Measurements from ENCODE around the gene GOLGA6B.
"Not testable (repeated sequence)": the region's sequence is repeated elsewhere in the genome, so short reads cannot be mapped to it uniquely, and the experiment has no call there.

GOLGA6B gene

DNA sequence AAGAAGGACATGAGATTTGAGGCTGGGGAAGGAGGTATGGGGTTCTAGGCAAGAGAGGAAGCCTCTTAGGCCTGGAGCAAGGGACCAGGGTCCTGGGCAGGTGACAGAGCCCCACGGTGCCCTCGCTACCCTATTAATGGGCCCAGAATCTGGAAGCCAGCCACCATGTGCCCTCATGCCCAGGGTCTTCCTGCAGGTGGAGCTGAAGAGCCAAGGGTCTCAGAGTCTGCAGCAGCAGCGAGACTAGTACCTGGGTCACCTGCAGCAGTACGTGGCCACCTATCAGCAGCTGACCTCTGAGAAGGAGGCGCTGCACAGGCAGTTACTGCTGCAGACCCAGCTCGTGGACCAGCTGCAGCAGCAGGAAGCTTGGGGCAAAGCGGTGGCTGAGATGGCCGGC lies 9.4 kb downstream of the GOLGA6B start:
- not testable (repeated sequence) for DNase-seq (ENCODE audit: low read depth)

GRCh38 chr15:72665706-72666105 lies 11.2 kb downstream of the GOLGA6B start:
- DNase-seq (ENCODE audit: low read depth) = not testable (repeated sequence)

- DNase-seq (ENCODE audit: low read depth) = not testable (repeated sequence)
Observed at GRCh38 chr15:72669803-72670202, 15.3 kb downstream of the GOLGA6B start.

DNA sequence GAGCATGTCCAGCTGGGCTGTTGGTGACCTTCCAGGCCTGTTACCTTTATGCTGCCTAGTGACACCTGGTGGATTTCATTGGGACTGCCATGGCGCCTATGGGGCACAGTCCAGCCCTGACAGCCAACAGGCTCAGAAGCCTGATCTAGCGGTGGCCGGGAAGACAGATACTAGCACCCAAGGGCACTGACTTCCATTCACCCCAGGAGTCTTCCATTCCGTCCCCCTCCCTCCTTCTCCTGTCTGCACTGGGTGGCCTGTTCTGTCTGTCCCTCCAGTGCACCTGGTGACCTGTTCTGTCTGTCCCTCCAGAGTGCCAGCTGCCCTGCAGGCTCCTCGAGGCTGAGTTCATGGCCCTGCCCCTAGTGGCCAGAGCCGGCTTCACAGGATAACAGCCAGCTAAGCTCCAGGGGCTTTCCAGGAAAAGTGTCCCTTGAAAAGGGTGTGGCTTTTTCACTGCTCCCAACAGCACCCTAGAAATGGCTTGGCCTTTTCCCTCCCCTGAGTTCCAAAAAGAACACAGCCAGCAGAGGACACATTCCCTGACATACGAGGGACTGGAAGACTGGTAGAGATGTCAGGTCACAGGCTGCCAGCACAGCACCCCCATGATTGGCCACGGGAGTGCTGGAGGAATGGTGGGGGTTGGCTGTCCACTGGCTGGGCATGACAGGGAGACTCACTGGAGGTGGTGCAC lies 16.3 kb downstream of the GOLGA6B start:
- peak; percentile 6 for DNase-seq (ENCODE audit: low read depth)

DNA sequence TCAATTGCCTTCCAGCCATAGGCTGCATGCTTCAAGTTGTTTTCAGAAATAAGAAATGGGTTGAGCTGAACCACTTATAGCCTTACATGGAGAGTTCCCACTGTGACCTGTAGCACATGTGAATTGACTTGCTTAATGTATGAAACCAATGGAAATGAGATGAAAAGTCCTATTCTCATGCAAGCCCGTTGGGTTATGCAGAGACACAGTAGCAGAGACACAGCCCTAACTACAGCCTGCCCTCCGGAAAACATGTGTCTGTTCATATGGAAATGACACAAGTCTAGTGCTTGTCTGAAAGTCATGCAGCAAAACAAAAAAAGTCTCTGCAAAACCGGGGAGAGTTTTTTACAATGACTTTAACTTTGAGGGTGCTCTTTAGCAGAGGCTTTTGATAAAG lies 17.0 kb downstream of the GOLGA6B start:
- DNase-seq (ENCODE audit: low read depth) = no peak

GRCh38 chr15:72676838-72677237 lies 22.3 kb downstream of the GOLGA6B start:
- DNase-seq (ENCODE audit: low read depth) = no peak

DNA sequence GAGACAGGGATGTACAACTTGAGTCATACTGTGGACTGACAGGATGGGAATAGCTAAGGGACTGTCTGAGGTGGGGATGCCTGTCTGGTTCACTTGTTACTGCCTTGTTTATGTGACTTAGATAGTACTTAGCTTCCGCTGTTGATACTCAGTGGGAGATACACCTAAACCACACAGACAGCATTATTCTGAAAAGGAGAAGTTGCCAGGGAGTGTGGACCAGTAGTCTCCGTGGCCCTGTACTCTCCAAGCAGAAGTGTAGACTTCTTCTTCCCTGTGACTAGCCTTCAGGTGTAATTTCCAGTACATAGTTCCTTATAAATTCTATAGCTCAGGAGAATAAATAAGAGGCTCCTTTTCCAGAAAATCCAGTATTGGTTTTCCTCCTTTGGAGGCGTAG lies 26.4 kb downstream of the GOLGA6B start:
- DNase-seq (ENCODE audit: low read depth) = no peak

GRCh38 chr15:72682772-72683171 lies 28.3 kb downstream of the GOLGA6B start:
- no peak for DNase-seq (ENCODE audit: low read depth)

DNA sequence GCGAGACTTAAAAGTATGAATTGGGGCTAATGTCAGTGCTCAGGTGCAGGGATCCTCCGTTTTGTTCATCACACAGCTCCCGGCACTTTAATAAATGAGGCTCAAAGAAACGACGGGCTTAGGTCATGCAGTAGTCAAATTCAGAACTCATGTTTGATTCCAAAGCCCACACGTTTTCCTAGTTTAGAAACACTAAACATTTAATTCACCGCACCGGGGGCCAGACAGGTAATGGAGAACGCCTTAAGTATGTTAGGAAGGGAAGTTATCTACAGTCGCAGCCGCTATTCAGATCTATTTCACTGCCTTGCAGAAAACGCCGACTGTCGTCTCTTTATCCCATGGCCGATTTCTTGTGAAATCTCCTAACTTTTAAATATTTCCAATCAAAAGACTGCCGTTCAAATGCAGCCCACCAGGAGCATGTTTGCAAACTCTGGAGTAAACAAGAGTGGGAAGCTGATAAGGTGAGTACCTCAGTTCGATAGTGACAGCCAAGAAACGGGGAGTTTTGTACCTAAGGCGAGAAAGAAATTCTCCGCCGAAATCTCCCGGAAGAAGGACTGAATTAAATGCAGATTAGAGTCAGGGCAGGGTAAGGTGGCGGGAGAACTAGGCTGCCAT lies 30.9 kb downstream of the GOLGA6B start:
- DNase-seq (ENCODE audit: low read depth) = no peak

DNA sequence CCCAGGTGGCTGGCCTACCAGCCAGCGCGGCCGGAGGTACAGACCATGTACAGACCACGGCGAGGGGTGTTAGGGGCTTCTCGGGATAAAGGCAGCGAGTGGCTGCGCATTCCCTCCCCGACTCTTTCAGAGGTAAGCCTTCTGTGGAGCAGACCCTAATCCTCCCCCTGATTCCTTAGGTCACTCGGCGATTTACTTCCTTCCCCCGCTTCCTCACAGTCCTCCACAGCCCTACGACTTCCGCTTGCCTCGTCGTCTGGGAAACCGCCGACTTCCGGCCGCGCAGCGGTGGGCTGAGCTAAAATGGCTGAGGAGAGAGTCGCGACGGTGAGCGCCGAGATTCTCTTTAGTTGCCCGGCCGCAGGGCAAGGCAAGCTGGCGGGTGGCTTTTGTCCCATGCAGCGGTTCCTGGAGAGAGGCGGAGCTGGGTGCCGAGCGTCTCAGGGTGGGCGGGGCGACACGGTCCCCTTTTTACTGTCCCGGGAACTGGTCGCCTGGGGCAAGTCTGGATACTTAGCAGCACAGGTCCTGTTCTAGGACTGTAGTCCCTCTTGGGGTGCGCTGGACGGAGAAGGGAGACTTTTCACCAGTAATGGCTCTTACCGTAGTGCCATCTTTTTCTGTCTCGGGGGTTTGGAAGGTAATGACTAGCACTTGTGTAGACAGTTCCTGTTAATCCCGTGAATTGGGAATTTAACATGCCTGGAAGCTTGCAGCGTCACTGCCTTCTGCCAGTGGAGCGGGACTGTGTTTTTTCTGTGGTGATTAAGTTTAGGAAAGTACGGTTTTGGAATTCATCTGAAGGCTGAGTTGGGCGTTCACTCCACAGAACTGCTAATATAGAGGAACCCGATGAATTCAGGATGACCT lies 31.7 kb downstream of the GOLGA6B start, which contains the start of the genes BBS4 and HIGD2B:
TSS of gene BBS4 (plus strand) at position 283 of the 870 bp plus-strand sequence. CDS start at position 304, 21 bp downstream.
TSS of gene HIGD2B (minus strand) at position 258 of the 870 bp plus-strand sequence. CDS start 9,808 bp downstream, outside the sequence.
- DNase-seq (ENCODE audit: low read depth) = no peak

DNA sequence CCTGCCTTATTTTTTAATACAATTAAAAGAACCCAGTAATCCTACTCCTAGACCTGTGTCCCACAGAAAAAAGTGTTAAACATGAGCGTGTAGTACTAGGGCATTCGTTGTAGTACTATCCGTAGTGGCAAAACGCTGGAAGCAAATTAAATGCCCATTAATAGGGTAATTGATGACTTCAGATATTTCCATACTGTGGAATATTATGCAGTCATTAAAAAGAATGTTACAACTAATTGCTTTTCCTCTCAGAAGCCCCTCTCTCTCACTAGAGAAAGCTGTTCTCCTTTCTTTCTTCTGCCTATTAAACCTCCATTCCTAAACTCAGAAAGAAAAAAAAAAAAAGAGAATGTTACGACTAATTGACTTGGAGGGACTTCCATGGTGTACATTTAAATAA lies 34.2 kb downstream of the GOLGA6B start:
- no peak for DNase-seq (ENCODE audit: low read depth)

DNA sequence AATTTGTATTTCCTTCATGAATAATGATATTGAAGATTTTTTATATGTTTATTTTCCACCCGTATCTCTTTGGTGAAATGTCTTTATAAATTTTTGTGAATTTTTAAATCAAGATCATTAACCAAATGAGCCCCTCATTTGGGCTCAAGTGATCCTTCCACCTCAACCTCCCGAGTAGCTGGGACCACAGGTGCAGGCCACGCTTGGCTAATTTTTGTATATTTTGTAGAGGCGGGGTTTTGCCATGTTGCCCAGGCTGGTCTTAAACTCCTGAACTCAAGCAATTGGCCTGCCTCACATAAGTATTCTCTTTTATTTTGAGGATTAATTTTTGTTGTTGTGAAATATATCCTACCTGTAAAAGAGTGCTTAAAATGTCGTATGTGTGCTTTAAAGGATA lies 36.4 kb downstream of the GOLGA6B start:
- no peak for DNase-seq (ENCODE audit: low read depth)

DNA sequence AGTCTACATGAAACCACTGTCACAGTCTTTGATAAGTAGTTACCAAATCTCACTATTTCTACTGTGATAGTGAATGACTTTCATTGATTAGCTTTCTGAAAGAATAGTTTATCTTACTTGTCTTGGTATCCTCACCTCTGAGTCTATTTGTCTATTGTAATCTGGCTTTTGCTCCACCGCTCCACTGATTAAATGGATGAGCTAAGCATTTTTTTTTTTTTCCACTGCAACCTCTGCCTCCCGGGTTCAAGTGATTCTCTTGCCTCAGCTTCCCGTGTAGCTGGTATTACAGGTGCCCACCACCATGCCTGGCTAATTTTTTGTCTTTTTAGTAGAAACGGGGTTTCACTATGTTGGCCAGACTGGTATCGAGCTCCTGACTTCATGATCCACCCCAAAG lies 44.4 kb downstream of the GOLGA6B start:
- no peak for DNase-seq (ENCODE audit: low read depth)

DNA sequence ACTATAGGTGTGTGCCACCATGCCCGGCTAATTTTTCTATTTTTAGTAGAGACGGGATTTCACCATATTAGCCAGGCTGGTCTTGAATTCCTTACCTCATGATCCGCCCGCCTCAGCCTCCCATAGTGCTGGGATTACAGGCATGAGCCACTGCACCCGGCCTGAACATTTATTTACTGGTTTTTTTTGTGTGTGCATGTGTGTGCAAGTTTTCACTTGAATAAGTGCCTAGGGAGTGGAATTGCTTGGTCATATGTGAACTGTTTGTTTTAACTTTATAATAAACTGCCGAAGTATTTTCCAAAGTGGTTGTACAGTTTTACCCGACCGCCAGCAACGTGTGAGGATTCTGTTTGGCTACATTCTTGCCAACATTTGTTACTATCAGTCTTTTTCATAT lies 45.6 kb downstream of the GOLGA6B start:
- DNase-seq (ENCODE audit: low read depth) = no peak

GRCh38 chr15:72706266-72706665 lies 51.8 kb downstream of the GOLGA6B start:
- no peak for DNase-seq (ENCODE audit: low read depth)

- not testable (repeated sequence) for DNase-seq (ENCODE audit: low read depth)
Observed at GRCh38 chr15:72708551-72709303, 54.2 kb downstream of the GOLGA6B start.
